ENCODE data around the gene DNAJC1.
"Not testable (repeated sequence)": the region's sequence is repeated elsewhere in the genome, so short reads cannot be mapped to it uniquely, and the experiment has no call there.

The DNAJC1 gene

DNA sequence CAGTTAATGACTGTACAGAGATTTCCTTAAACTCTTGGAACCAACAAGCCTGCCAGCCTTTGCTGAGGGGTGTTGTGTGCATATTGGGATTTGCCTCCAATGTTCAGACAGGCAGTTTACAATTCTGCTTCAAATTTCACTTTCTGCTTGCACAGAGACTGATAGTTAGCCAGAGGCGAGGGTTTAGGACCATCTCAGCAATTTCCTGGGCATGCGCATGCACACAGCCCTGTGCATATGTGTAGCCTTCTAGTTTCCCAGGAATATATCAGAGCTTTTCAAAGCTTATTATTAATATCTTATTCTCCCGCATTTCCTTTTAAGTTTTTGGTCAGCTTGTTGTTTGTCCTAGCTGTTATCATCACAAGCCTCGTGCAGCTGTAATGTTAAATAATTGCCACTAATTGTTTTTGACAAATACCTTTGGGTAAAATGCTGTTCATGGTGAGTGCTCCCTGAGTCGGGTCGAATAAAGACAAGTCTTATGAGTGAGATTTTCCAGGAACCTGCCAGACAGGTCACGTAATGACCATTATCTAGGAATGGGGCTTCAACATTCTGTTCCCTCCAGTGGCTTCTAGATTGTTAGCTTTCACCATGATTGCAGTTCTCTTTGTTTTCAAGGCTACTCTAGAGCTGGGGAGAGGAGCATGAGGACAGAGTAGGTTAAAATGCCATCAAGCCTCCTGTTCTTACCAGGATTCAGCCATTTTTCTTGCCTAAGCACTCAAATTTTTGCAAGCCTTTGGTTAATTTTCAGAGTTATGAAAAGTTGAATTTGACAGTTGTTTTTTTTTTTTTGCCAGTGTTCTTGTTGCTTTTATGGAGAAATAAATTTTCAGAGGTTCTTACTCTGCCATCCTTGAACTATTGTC, 24.1 kb upstream of the DNAJC1 start:
- no peaks in the 10 kb centered on the region for H3K27me3 ChIP-seq (replicated peaks)
- DNase-seq = no peak
- in situ Hi-C loops (cut with HindIII; ENCODE audit: low pct_ligation_motif_present, low sequenced_read_pairs) = no loop called here
- H3K4me3 ChIP-seq (ENCODE audit: low read depth, low read length) = no peak overlapping the region
- no peak overlapping the region for H3K27ac ChIP-seq
- TF ChIP-seq, protein P1, sequence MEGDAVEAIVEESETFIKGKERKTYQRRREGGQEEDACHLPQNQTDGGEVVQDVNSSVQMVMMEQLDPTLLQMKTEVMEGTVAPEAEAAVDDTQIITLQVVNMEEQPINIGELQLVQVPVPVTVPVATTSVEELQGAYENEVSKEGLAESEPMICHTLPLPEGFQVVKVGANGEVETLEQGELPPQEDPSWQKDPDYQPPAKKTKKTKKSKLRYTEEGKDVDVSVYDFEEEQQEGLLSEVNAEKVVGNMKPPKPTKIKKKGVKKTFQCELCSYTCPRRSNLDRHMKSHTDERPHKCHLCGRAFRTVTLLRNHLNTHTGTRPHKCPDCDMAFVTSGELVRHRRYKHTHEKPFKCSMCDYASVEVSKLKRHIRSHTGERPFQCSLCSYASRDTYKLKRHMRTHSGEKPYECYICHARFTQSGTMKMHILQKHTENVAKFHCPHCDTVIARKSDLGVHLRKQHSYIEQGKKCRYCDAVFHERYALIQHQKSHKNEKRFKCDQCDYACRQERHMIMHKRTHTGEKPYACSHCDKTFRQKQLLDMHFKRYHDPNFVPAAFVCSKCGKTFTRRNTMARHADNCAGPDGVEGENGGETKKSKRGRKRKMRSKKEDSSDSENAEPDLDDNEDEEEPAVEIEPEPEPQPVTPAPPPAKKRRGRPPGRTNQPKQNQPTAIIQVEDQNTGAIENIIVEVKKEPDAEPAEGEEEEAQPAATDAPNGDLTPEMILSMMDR (IDR thresholded peaks at IDR 0.05; ENCODE audit: low read depth, low read length, missing control alignments) = no peak
- H3K36me3 ChIP-seq (replicated peaks) = no peaks in the 10 kb centered on the region

DNA sequence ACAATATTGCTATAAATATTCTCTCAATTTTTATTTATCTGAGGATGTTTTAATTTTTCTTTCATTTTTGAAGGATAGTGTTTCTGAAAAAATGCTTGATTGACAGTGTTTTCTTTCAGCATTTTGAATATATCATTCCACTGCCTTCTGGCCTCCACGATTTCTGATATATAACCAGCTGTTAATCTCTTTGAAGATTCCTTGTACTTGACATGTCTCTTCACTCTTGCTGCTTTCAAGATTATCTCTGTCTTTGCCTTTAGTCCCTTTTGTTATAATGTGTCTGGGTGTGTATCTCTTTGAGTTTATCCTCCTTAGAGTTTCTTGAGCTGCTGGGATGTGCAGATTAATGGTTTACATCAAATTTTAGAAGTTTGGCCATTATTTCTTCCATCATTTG, 22.8 kb upstream of the DNAJC1 start:
- Histone ChIP-seq H3K27me3 (replicated peaks) (no peaks in the 10 kb centered on the region), H3K27ac (no peak overlapping the region), H3K36me3 (replicated peaks) (no peaks in the 10 kb centered on the region), H3K4me3 (ENCODE audit: low read depth, low read length) (no peak overlapping the region)
- DNase-seq = no peak
- TF ChIP-seq, protein P1 (IDR thresholded peaks at IDR 0.05; ENCODE audit: low read depth, low read length, missing control alignments) = no peak
- in situ Hi-C loops (cut with HindIII; ENCODE audit: low pct_ligation_motif_present, low sequenced_read_pairs) = no loop called here

DNA sequence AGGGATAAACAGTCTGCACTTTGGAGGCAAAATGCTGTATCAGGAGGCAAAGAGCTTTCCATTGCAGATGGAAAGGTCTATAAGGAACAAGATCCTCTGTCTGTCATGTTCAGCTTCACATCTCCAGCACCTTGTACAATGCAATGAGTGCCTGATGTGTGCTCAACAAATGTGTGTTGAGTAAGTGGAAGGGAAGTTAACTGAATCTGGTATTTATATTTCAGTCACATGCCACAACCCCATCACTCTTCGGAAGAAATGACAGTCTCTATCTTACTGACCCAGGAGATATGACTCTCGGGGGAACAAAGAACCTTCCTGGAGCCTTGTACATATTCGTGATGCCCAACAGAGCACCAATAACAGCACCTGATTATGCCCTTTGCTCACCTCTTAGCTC, 20.0 kb upstream of the DNAJC1 start:
- in situ Hi-C loops (cut with HindIII; ENCODE audit: low pct_ligation_motif_present, low sequenced_read_pairs) = no loop called here
- no peak for DNase-seq
- no peak overlapping the region for H3K27ac ChIP-seq
- TF ChIP-seq, protein P1 (IDR thresholded peaks at IDR 0.05; ENCODE audit: low read depth, low read length, missing control alignments) = no peak
- H3K36me3 ChIP-seq (replicated peaks) = no peaks in the 10 kb centered on the region
- no peak overlapping the region for H3K4me3 ChIP-seq (ENCODE audit: low read depth, low read length)
- H3K27me3 ChIP-seq (replicated peaks) = no peaks in the 10 kb centered on the region

DNA sequence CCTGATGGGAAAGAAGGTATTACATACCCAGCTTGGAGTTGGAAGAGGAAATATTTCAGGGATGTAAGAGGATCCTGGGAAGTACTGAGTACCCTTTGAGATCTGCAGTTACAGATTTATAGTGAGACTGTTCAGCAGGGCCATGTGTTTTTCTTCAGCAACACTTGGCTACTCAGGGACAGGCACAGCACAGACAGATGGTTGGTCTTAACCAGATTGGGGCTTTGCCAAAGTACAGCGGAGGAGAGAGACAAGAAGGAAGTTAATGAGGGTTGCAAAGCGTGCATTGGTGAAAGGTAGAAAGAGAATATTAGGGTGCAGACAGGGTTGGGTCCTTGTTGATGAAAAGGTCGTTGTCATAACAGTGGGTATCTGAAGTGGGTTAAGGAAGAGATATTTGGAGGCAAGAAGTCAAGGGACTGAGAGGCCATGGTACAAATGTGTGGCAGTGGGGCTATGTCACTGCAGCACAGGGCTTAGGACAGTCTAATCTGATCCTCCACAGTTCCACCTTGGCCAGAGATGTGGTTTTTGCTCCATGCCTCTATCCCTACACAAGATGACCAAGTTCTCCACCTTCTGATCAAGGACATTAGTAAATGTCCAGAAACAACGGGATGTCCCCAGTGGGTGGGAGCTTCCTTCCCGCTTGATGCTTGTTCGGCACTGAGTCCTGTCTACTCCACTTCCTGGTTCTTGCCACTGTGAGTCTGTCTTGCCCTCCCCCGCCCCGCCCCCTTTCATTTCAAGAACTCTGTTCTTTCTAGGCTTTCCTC, 18.9 kb upstream of the DNAJC1 start:
- H3K4me3 ChIP-seq (ENCODE audit: low read depth, low read length) = no peak overlapping the region
- no peak for DNase-seq
- no peak overlapping the region for H3K27ac ChIP-seq
- H3K36me3 ChIP-seq (replicated peaks) = no peaks in the 10 kb centered on the region
- H3K27me3 ChIP-seq (replicated peaks) = no peaks in the 10 kb centered on the region
- TF ChIP-seq, protein P1 (IDR thresholded peaks at IDR 0.05; ENCODE audit: low read depth, low read length, missing control alignments) = no peak
- in situ Hi-C loops (cut with HindIII; ENCODE audit: low pct_ligation_motif_present, low sequenced_read_pairs) = no loop called here

DNA sequence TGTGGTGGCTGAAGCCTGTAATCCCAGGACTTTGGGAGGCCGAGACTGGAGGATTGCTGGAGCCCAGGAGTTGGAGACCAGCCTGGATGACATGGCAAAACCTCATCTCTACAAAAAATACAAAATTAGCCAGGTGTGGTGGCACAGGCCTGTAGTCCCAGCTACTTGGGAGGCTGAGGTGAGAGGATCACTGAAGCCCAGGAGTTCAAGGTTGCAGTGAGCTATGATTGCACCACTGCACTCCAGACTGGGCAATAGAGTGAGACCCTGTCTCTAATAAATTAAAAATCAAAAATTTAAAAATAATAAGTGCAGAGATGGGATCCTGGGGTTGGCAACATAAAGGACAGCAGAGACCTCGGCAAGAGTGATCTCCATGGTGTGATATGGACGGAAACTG, 17.6 kb upstream of the DNAJC1 start:
- H3K27ac ChIP-seq; H3K36me3 ChIP-seq (replicated peaks); in situ Hi-C loops (cut with HindIII; ENCODE audit: low pct_ligation_motif_present, low sequenced_read_pairs); DNase-seq; H3K27me3 ChIP-seq (replicated peaks); H3K4me3 ChIP-seq (ENCODE audit: low read depth, low read length): not testable (repeated sequence)

DNA sequence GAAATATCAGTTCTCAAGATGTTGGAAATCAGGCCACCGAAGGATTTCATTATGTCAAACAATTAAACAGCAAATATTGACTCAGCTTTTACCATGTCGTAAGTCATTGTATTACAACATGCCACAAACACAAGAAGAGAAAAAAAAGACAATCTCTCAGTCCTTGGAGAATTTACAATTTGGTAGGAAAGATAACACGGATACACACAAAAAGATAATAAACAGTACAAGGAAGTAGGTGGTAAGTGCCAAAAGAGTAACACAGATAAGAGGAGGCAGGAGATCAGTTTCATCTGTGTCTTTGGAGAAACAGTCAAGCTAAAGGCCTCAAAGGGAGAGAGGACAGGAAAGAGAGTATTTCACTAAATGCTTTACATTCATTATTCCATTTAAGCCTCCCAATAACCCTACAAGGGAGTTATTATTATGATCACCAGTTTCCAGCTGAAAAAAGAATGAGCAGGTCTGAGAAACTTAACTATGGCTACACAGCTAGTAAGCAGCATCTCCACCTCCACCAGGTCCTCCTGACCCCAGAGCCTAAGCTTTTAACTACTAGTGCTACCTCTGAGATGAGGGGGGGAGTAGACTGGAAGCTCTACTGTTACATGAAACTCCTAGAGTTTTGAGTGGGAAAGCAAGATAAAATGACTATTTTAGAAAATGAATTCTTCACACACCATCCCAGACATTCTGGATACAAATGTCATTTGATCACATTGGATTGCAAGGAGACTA, 13.9 kb upstream of the DNAJC1 start:
- no peak for DNase-seq
- in situ Hi-C loops (cut with HindIII; ENCODE audit: low pct_ligation_motif_present, low sequenced_read_pairs) = no loop called here
- no peak overlapping the region for H3K4me3 ChIP-seq (ENCODE audit: low read depth, low read length)
- H3K27me3 ChIP-seq (replicated peaks) = no peaks in the 10 kb centered on the region
- TF ChIP-seq, protein P1 (IDR thresholded peaks at IDR 0.05; ENCODE audit: low read depth, low read length, missing control alignments) = no peak
- no peaks in the 10 kb centered on the region for H3K36me3 ChIP-seq (replicated peaks)
- H3K27ac ChIP-seq = no peak overlapping the region

Measured in brain microvascular endothelial cell (primary cell).